GM19035 (cell line): Measurements from ENCODE around the gene TRAP1.
A peak's percentile ranks its signal among the peaks of the same experiment; 100 is the strongest.
"Not testable (repeated sequence)": the region's sequence is repeated elsewhere in the genome, so short reads cannot be mapped to it uniquely, and the experiment has no call there.

Source experiments
- ATAC-seq: cut with Tn5 transposase; IDR thresholded peaks from one replicate; pipeline ENCODE4 v1.9.1; 2021; ENCODE audit not compliant: unreplicated experiment

The TRAP1 gene

DNA sequence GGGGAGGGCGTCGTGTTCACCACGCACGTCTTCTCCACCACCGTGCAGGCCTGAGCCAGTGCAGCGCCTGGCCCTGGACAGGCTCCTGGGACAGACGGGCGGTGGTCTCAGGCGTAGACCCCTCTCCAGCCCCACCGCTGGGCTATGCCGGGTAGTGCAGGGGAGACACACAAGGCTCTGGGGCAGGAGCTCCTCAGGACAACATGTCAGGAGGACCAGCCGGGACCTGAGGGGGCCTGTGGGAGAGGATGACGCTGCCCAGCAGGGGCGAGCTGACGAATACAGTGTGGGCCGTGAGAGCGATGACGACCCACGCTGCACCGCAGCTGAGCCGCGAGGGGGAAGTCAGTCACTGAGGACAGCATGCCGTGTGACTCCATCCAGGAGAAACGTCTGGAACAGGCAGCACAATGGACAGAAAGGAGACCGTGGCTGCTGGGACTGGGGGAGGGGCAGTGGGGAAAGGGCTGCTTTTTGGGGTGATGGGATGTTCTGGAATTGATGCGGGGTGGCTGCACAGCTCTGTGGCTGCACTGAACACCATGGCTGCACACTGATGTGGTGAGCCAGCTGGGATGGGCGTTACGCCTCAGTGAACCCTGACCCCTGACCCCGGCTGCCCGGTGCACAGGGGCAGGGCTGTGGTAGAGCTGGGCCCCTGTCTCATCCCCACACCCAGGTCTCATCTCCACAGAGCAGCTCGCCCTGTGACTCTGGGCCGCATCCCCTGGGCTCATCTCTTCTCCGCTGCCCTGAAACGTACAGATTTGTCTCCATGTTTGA, 42.6 kb downstream of the TRAP1 start:
- ATAC-seq, result no peak

DNA sequence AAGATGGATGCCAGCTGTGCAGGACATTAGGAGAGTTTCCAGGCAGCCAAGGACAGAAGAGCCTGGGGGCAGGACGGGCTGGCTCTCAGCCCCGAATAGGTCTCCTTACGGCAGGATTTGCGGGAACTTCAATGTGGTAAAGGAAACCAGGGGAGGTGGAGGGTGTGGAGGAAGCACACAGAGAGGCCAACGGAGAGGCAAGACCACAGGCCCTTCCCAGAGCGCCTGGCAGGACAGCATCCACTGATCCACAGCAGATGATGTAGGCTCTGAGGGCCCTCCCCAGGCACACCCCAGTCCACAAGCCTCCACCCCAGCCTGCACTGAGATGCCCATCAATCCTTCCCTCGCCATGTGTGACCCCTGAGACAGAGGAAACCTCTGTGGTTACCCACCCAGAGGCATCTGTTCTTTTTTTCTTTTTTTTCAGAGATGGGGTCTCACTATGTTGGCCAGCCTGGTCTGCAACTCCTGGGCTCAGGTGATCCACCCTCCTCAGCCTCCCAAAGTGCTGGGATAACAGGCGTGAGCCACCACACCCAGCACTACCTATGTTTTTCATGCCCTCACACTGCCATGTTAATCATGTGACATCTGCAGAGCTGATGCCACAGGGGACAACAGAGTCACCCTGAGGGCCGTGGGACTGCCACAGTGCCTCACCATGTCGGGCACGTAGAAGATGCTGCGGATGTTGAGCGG, 43.5 kb downstream of the TRAP1 start:
- no peak for ATAC-seq

DNA sequence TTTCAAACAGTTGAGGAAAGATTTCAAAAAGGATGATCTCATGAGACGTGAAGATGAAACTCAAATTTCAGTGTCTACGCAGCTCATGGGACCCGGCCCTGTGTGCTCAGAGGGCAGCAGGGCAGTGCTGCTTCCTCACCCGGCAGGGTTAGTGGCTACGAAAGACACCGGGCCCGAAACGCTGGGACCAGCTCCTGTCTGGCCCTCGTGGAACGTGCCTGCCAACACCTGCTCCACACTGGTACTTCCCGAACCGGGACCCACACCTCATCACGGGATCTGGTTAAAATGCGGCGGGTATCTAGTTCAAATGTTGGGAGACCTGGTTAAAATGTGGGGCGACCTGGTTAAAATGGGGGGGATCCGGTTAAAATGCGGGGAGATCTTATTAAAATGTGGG, 44.1 kb downstream of the TRAP1 start:
- no peak for ATAC-seq

DNA sequence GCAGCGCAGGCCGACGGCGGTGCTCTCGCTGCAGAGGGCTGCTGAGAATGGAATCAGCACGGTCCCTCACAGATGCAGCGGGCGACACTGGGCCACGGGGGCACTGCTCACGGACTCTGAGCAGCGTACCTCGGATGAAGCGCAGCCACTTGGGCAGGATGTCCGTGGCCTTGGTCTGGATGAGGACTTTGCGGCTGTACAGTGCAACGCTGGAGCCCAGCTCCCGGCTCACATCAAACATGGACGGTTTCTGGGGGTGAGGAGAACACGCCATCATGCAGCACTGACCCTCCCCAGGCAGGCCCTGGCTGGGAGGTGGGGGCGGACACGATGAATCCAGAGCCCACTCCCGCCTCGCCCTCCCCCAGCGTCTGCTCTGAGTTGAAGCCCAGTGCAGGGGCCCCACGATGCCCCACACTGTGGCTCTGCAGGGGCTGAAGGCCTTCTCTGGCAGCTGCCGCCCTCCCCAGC, 44.7 kb downstream of the TRAP1 start:
- ATAC-seq, result no peak

DNA sequence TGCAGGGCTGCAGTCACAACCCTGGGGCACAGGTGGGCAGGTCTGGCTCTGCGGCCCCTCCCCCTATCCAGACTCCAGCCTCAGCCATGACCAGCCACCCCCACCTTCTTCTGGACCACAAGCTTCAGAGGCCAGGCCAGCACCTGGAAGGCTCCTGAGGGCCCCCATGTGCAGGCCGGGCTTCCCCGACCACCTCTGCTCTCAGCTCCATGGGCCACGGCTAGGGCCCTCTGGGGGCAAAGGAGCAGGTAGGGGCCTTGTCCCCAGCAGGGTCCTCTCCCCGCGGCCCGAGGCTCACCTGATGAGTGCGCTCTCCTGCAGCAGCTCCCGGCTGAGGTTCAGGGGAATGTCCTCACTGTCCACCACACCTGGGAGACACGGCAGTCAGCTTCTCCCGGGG, 45.9 kb downstream of the TRAP1 start:
- ATAC-seq, result no peak

DNA sequence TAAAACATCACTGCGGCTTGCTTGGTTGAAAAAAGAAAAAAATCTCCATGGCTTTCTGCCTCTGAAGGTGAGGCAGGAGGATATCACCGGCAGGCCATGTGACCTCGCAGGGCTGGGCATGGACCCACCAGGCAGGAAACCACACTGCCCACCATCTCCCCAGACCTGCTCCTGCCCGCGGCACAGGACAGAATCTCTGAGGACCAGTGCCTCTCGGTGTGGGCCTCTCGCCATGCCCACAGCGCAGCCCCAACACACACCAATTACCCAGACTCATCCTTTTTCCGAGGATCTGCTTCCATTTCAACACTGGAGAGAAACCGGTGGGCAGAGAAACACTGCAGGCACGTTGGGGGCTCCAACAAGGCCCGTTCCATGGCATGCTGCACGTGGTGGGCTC, 46.6 kb downstream of the TRAP1 start:
- ATAC-seq, result no peak

DNA sequence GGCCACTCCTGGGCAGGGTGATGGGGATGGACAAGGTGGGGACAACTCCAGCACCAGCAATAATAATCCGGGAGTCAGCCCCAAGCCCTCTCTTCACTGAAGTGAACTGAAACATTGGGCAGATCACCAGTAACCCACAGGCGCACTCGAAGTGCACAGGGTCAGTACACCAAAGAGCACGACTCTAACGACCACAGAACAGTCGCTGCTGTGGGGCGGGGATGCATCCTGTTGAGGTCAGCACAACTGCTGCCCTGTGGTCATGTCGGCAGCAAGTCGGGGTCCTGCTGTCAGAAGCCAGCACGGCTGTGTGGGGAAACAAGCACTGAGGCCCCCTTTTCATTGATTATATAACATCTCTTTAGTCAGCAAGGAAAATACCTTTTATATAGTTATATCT, 48.2 kb downstream of the TRAP1 start:
- ATAC-seq, result no peak

DNA sequence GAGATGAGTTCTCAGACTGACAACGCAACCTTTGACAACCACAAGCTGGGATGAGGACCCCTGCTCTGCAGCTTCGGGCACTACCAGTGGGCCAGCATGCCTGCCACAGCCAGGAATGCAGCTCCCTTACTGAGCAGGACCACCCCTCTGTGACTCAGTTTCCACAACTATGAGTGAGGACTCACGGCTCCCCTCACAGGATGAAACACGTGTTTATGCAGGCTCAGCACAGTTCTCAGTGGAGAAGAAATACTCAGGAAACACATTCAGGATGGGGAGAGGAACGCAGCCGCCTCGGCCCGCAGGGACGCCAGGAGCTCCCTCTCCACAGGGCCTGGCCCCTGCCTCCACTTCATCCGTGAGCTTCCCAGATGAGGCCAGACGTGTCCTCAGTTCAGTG, 48.7 kb downstream of the TRAP1 start:
- no peak for ATAC-seq

DNA sequence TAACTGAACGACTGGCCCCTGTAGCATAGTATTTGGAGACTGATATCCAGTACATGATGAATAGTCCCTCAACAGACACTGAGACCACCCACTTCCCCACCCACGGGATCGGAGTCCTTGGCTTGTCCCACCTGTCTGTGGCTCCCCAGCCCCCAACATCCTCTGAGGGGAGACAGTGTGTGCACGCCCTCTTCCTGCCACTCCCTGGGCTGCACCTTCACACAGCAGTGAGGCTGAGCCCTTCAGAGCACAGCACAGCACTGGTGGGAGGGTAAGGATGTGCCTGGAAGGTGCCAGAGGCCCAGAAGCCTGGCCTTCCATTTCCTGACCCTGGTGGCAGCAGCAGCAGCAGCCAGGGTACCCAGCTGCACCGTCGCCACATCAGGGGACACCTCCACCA, 51.8 kb downstream of the TRAP1 start:
- ATAC-seq, result no peak

DNA sequence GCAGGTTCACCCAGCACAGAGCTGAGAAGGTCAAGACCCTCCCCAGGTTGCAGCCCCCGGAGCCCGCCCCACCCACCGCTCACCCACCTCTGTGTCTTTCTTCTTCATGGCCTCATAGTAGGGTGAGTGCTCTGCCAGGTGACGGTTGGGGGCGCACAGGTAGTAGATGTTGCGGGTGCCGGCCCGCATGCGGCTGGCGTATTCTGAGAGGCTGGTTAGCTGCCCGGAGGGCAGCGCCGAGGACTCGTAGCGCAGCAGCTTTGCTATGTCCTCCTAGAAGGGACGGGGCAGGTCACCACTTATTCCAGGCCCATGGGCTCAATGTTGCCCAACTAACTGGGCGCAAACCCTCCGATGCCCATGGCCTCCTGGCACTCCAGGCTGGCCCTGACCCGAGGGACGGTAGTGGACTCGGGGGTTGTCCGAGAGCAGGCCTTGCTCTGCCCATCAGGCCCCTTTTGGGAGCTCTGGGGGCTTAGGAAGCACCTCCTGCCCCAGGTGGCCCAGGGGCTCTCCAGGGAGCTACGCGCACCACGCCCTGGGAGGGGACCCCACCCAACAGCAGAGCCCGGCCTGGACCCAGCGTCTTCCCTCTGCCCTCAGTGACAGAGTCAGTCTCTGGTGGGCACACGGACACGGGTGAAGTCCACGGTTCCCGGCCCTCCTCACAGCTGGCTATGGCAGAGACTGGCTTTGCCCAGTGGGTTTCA, 53.0 kb downstream of the TRAP1 start:
- no peak for ATAC-seq

DNA sequence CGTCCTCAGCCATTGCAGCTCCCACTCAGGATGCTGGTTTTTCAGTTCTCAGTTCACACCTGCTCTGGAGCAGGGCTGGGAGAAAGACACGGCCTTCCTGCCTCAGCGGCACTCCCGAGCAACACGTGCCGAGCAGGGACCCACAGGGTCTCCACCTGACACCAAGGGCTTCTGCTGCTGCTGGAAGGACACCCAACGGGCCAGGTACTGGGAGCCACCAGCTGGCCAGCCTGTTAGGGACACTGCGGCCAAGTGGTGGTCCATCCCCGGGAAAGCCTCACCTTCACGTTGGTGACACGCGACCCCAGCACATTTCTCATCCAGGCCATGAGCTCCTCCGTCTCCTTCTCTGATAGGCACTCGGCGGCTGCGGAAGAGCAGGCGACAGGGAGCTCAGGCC, 54.7 kb downstream of the TRAP1 start:
- no peak for ATAC-seq

DNA sequence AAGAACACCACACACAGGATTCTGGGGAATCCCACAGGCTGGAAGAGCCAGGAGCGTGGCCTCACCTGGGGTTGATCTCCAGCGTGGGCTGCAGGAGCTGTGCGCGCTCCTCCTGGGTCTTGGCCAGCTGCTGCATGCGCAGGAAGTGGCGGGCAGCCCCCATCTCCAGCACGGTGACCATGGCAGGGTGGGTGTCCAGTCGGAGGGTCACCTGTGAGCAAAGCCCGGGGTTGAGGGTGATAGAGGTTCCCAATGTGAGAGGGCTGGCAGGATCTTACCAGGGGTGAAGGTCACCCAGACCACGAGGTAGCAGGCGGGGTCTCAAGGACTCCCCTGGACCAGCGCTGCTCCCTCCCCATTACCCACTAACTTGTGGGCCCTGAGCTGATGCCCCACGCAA, 55.4 kb downstream of the TRAP1 start:
- ATAC-seq, result no peak

DNA sequence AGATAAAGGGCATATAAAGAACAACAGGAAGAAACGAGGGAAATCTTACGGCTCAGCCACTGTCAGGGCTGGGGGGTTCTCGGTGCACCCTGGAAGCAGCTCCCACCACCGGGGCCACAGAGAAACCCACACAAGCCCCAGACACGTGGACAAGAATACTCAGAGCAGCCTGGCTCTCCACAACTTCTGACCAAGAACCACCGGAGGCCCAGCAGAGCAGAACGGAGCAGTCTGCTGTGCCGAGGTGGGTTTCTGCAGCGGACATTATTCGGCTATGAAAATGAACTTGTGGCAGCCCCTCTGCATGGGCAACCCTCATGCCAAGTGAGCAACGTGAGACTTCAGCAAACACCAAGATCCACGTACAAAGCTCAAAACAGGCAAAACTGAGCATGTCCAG, 56.0 kb downstream of the TRAP1 start:
- ATAC-seq, result no peak

DNA sequence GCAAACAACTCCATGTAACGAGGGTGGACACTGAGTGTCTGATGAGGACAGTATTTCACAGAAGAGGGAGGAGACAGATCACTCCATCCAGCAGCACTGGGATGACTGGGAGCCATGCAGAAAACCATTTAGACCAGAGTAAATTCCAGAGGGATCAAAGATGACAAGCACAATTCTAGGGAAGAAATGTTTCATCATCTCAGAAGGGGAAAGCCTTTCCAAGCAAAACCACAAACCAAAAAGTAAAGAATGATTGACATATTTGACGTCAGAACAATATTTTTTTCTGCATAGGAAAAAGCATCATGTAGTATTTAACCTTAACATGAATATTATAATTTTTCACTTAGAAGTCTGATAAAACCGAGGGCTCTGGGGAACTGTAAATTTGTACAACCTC, 58.1 kb downstream of the TRAP1 start:
- no peak for ATAC-seq

DNA sequence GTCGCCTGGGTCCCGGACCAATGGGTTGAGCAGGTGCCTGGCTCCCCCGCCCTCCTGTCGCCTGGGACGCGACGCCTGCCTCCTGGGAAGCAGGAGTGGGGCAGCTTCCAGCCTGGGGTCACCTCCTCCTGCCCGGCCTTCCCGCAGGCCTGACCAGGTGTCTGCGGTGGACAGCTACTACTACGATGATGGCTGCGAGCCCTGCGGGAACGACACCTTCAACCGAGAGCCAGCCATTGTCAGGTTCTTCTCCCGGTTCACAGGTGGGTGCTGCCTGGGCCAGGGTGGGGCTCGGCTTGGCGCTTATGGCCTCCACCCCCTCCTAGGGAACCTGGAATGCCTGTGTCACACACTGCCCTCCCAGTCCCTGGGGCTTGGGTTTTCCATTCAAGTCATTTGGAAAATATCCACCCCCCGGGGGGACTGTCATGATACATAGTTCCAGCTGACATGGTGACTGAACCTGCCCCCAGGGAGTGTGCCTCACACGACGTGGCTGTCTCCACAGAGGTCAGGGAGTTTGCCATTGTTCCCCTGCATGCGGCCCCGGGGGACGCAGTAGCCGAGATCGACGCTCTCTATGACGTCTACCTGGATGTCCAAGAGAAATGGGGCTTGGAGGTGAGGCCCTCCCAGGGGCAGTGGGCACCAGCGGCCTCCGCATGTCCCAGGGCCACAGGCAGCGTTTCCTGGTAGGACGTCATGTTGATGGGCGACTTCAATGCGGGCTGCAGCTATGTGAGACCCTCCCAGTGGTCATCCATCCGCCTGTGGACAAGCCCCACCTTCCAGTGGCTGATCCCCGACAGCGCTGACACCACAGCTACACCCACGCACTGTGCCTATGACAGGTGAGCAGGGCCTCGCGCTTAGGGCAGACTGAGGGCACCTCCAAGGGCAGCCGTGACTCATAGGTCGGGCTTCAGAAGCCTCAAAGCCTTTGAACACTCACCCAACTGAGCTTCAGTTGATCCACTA, 60.5 kb downstream of the TRAP1 start:
- ATAC-seq, result no peak

DNA sequence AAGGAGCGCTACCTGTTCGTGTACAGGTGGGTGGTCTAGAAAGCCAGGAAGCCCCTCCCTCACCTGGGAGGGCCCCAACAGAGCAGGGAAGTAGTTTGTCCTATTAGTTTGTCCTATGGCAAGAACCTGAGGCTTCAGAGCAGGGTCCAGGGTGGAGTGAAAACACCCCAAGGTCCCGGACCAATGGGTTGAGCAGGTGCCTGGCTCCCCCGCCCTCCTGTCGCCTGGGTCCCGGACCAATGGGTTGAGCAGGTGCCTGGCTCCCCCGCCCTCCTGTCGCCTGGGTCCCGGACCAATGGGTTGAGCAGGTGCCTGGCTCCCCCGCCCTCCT, 61.2 kb downstream of the TRAP1 start:
- not testable (repeated sequence) for ATAC-seq

DNA sequence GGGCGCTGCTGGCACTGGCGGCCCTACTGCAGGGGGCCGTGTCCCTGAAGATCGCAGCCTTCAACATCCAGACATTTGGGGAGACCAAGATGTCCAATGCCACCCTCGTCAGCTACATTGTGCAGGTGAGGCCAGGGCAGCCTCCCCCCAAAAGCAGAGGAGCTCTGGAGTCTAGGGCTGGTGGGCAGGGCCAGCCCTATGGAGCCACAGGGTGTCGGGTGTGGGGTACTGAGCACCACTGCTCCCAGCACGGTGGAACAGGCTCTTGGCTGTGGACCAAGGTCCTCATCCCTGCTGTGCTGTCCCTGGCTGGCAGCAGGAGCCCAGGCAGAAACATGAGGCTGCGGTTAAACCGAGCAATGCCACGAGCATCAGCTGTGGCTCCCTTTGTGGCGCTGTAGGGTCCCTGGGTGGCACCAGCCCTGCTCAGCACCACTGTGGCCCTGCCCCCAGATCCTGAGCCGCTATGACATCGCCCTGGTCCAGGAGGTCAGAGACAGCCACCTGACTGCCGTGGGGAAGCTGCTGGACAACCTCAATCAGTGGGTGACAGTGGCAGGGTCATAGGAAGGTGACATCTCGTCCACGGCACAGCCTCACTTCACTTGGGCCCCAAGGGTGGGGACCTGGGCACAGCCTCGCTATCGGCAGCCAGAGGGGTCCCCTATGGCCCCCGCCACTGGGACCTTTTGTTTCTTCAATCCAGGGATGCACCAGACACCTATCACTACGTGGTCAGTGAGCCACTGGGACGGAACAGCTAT, 61.7 kb downstream of the TRAP1 start:
- no peak for ATAC-seq

DNA sequence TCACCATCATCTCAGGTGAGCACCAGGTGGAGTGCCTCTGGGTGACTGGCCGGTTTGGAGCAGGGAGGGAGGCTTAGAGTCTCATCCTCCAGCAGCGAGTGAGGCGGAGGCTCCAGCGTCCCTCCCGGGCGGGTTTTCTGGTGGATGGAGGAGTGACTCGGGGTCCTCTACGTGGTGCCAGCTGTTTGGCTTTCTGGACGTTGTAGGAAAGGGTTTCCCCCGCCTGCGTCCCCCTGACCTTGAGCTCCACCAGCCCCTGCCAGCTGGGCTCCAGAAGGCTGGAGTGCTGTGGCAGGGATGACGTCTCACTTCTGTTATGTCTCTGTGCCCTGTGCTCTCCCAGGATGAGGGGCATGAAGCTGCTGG, 62.3 kb downstream of the TRAP1 start:
- no peak for ATAC-seq

DNA sequence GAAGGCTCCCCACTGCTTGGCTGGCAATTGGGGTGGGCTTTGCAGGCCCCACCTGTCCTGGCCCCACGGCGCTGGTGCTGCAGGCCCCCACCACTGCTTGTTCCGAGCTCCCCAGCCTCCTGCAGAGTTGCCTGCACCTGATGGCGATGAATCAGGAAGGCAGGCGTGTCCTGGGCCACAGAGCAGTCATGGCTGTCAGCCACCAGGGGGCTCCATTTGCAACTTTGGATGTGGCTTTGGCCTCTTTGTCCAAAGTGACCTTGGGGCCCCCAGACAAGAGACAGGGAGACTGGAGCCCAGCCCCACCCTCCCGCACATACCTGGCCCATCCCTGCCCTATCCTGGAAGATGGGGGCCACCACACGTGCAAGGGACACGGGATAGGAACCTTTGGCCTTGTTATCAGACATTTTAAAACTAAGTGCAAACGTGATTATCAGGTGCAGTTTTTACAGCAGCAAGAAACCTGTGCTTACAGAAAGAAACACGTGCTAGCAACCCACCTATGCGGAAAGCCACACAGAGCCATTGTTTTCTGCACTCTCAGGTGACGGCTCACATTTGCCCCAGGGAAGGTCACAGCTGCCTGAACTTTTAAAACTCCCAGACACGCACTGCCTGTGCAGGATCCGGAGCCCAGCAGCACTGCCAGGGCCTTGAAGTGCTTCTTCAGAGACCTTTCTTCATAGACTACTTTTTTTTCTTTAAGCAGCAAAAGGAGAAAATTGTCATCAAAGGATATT, 62.9 kb downstream of the TRAP1 start, which contains the start of gene DNASE1:
TSS of gene DNASE1 (plus strand) at position 443 of the 743 bp plus-strand sequence. CDS start 683 bp downstream, outside the sequence.
- ATAC-seq, result peak; percentile 47
